ENCODE data around the gene NMD3. TPM values are rescaled to one million over a fixed set of nuclear protein-coding genes. Genes with fewer than 3 reads are reported as not detected.
"Not testable (repeated sequence)": the region's sequence is repeated elsewhere in the genome, so short reads cannot be mapped to it uniquely, and the experiment has no call there.

NMD3 gene
- total RNA-seq, 6 donors from 2014 or later, result 16.2 to 46.1 (median 39.6) TPM

DNA sequence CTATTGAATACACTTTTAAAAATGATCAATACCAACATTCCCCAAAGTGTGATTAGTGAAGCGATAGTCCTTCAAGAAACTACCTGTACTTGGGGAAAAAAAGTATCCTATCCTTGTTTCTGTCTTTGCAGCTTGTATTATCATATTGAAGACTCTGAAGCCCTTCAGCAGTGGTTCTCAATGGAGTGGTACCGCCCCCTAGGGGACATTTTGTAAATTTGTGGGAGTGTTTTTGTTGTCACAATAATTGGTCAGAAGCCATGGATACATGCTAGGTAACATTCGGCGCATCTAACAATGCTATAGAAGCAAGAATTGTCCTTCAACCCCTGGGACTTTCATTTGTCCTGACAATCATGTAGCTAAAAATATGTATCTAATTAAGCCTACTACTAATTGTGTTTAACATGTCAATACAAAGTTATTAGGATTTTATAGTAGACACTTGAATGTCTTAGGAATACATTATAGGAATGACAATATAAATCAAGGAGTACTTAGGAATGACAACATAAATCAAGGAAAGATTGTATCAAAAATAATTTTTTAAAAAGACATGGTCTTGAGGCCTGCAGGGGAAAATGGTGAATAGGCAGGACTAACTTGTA lies 53.7 kb downstream of the NMD3 start:
- Histone ChIP-seq H3K27ac (no peak overlapping the region), H3K9me3 (peaks cover 0 to 6% (median 3%) of the 10 kb centered on the region in 4 donors), H3K27me3 (no peaks in the 10 kb centered on the region), H3K4me1 (no peaks in the 10 kb centered on the region), H3K4me3 (no peak overlapping the region), H3K36me3 (no peaks in the 10 kb centered on the region)
- DNase-seq (no peak), ATAC-seq (ENCODE audit: low FRiP score in 2 of 2) (peak in 1 of 2 donors; percentile 54)
- WGBS, 2 donors, result 67% methylated on average over 4 of the region's 4 CpGs
- TF ChIP-seq, protein P1, sequence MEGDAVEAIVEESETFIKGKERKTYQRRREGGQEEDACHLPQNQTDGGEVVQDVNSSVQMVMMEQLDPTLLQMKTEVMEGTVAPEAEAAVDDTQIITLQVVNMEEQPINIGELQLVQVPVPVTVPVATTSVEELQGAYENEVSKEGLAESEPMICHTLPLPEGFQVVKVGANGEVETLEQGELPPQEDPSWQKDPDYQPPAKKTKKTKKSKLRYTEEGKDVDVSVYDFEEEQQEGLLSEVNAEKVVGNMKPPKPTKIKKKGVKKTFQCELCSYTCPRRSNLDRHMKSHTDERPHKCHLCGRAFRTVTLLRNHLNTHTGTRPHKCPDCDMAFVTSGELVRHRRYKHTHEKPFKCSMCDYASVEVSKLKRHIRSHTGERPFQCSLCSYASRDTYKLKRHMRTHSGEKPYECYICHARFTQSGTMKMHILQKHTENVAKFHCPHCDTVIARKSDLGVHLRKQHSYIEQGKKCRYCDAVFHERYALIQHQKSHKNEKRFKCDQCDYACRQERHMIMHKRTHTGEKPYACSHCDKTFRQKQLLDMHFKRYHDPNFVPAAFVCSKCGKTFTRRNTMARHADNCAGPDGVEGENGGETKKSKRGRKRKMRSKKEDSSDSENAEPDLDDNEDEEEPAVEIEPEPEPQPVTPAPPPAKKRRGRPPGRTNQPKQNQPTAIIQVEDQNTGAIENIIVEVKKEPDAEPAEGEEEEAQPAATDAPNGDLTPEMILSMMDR (IDR thresholded peaks at IDR 0.05), result peak; percentile 29 to 47 (median 42)
- TF ChIP-seq POLR2AphosphoS5 (IDR thresholded peaks at IDR 0.05), result no peak

- 86 to 96% methylated on average over 1 to 2 of the region's 2 CpGs for WGBS, 2 donors
- TF ChIP-seq POLR2AphosphoS5 (IDR thresholded peaks at IDR 0.05), result no peak
- TF ChIP-seq POLR2A (IDR thresholded peaks at IDR 0.05), result no peak
- TF ChIP-seq, protein P1 (IDR thresholded peaks at IDR 0.05), result no peak
- no peak overlapping the region for H3K4me3 ChIP-seq
- no peak overlapping the region for H3K27ac ChIP-seq
- peaks cover 0 to 6% (median 3%) of the 10 kb centered on the region in 4 donors for H3K9me3 ChIP-seq
- no peak for ATAC-seq (ENCODE audit: low FRiP score in 2 of 2)
- DNase-seq, result no peak
- H3K36me3 ChIP-seq, result no peaks in the 10 kb centered on the region
- no peaks in the 10 kb centered on the region for H3K4me1 ChIP-seq
- H3K27me3 ChIP-seq, result no peaks in the 10 kb centered on the region
Measured at GRCh38 chr3:161275919-161276318, 54.8 kb downstream of the NMD3 start.

DNA sequence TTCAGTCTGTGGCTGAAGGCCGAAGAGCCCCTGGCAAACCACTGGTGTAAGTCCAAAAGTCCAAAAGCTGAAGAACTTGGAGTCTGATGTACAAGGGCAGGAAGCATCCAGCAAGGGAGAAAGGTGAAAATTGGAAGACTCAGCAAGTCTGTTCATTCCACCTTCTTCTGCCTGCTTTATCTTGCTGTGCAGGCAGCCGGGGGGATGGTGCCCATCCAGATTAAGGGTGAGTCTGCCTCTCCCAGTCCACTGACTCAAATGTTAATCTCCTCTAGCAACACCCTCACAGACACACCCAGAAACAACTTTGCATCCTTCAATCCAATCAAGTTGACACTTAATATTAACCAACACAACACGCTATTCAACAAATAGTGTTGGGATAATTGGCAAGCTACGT lies 61.3 kb downstream of the NMD3 start:
- not testable (repeated sequence) for H3K27me3 ChIP-seq; DNase-seq; H3K27ac ChIP-seq; H3K36me3 ChIP-seq; H3K9me3 ChIP-seq; H3K4me1 ChIP-seq; ATAC-seq (ENCODE audit: low FRiP score in 2 of 2); H3K4me3 ChIP-seq
- 93 to 96% methylated on average over 4 of the region's 4 CpGs for whole genome bisulfite sequencing, 2 donors

DNA sequence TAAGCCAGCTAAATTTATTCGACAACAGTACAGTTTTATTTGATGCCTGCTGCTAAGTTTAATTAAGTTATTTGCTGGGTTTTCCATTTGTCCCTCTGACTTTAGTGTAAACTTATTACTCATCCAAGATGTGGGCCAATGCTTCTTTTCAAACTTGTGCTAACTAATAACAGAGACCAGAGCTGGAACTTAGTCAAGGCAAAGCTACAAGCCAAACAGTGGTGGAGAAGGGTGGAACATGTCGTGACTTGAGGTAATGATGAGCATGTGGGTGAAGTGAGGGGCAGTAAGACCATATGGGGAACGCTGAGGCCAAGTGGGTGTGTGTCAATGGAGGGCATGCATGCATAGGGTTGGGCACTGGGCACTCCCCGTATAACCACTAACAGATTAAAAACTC lies 63.9 kb downstream of the NMD3 start:
- H3K27me3 ChIP-seq, result no peaks in the 10 kb centered on the region
- H3K4me3 ChIP-seq, result no peak overlapping the region
- H3K4me1 ChIP-seq, result no peaks in the 10 kb centered on the region
- no peak for DNase-seq
- H3K27ac ChIP-seq, result no peak overlapping the region
- H3K36me3 ChIP-seq, result no peaks in the 10 kb centered on the region
- TF ChIP-seq, protein P1 (IDR thresholded peaks at IDR 0.05), result no peak
- no peak for TF ChIP-seq POLR2A (IDR thresholded peaks at IDR 0.05)
- TF ChIP-seq EP300 (IDR thresholded peaks at IDR 0.05), result no peak
- TF ChIP-seq POLR2AphosphoS5 (IDR thresholded peaks at IDR 0.05), result no peak
- ATAC-seq (ENCODE audit: low FRiP score in 2 of 2), result no peak
- peaks cover 0 to 5% (median 0%) of the 10 kb centered on the region in 4 donors for H3K9me3 ChIP-seq
- WGBS, 2 donors, result 91 to 97% methylated on average over 4 of the region's 4 CpGs

- WGBS, 2 donors, result 93 to 100% methylated on average over 4 of the region's 4 CpGs
- Histone ChIP-seq H3K4me3 (no peak overlapping the region), H3K36me3 (no peaks in the 10 kb centered on the region), H3K27ac (no peak overlapping the region), H3K27me3 (no peaks in the 10 kb centered on the region), H3K4me1 (no peaks in the 10 kb centered on the region), H3K9me3 (no peaks in the 10 kb centered on the region)
- DNase-seq (no peak), ATAC-seq (ENCODE audit: low FRiP score in 2 of 2) (no peak)
- TF ChIP-seq POLR2AphosphoS5 (IDR thresholded peaks at IDR 0.05), result no peak
- TF ChIP-seq POLR2A (IDR thresholded peaks at IDR 0.05), result no peak
Measured at GRCh38 chr3:161289174-161289573, 68.1 kb downstream of the NMD3 start.

DNA sequence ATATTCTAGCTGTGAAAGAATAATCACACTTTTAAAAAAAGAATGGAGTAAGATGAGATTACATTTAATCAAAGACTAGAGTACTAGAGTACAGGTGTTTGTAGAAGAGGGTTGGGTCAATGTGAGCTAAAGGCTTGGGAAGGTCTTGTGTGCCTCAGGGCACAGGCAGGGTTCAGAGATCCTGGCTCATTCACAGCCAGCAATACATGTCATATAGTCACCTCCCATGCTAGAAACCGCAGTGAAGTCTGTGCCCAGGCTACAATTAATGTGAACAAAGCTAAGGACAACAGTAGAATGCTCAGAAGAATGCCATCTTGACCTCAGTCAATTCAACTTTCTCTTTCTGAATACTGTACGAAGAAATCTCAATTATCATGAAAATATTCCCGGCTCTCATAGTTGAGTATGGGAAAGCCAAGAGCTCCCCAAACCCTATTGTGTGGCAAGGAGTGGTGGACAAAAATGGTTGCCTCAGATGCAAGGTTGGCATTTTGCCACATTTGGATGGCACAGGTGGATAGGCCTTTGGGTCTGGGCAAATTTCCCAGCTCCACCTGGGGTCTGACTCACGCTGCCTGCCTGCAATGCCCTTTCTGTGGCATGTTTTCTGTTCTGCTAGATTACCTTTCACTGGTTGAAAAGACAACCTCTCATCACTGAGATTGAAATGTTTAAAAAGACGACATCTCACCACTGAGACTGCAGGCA lies 70.2 kb downstream of the NMD3 start:
- H3K27ac ChIP-seq, result no peak overlapping the region
- no peak for DNase-seq
- no peaks in the 10 kb centered on the region for H3K4me1 ChIP-seq
- no peak for ATAC-seq (ENCODE audit: low FRiP score in 2 of 2)
- H3K9me3 ChIP-seq, result no peaks in the 10 kb centered on the region
- no peak for TF ChIP-seq POLR2A (IDR thresholded peaks at IDR 0.05)
- no peak for TF ChIP-seq EP300 (IDR thresholded peaks at IDR 0.05)
- TF ChIP-seq, protein P1 (IDR thresholded peaks at IDR 0.05), result no peak
- no peak for TF ChIP-seq POLR2AphosphoS5 (IDR thresholded peaks at IDR 0.05)
- H3K27me3 ChIP-seq, result no peaks in the 10 kb centered on the region
- H3K4me3 ChIP-seq, result no peak overlapping the region
- WGBS, 2 donors, result 88 to 91% methylated on average over 5 of the region's 5 CpGs
- no peaks in the 10 kb centered on the region for H3K36me3 ChIP-seq

Data from upper lobe of left lung (tissue), 6 donors.